Measurements from ENCODE around the gene NOS3. TPM values are rescaled to one million over a fixed set of nuclear protein-coding genes. Genes with fewer than 3 reads are reported as not detected.

NOS3 gene
- total and polyA plus RNA-seq, 9 of the 15 experiments (the other 6 are each of a cell fraction or from before 2014, with no cell fraction given), result 1.1 to 121 (median 23.6) TPM

GRCh38 chr7:151008143-151008510 is 17.3 kb downstream of the NOS3 start (continued):
- TF ChIP-seq TFAP4 (CRISPR knock-in tag; IDR thresholded peaks at IDR 0.05; ENCODE audit: borderline replicate concordance) (peak; percentile 83; the same call in 1 of the 2 replicates), POLR3G (IDR thresholded peaks at IDR 0.05; ENCODE audit: extremely low read depth, insufficient read length, insufficient replicate concordance) (no peak), ZNF274 (IDR thresholded peaks at IDR 0.05; ENCODE audit: borderline replicate concordance, low read depth, low read length) (no peak), TRIM24 (IDR thresholded peaks at IDR 0.05) (peak in 1 of 2 experiments; percentile 44; a peak in 2 of 4 replicates), THRB (CRISPR knock-in tag; conservative IDR thresholded peaks at IDR 0.05) (no peak), TCF15 (CRISPR knock-in tag; IDR thresholded peaks at IDR 0.05) (no peak), HDAC3 (IDR thresholded peaks at IDR 0.05; ENCODE audit: borderline replicate concordance, partially characterized antibody) (no peak), ZNF263 (CRISPR knock-in tag; IDR thresholded peaks at IDR 0.05; ENCODE audit: borderline replicate concordance) (no peak), ARID1B (IDR thresholded peaks at IDR 0.05) (peak; percentile 92), FOXP1 (CRISPR knock-in tag; IDR thresholded peaks at IDR 0.05) (peak; percentile 58)

Measured in K562 (cell line).